Activated naive CD4-positive, alpha-beta T cell treated with anti-CD3 and anti-CD28 coated beads, Interleukin-2, amount 50 U/mL, for 24 hours (primary cell): ENCODE data around the gene EMILIN2.

Source experiments
- H3K27ac Mint-ChIP-seq: one replicate; pipeline ENCODE4 v1.8.0; 2021; ENCODE audit warnings: mild to moderate bottlenecking, mixed read lengths
- H3K27me3 Mint-ChIP-seq: one replicate; pipeline ENCODE4 v1.8.0; 2021; ENCODE audit warnings: mixed read lengths
- H3K36me3 Mint-ChIP-seq: one replicate; pipeline ENCODE4 v1.8.0; 2021; ENCODE audit warnings: mixed read lengths
- H3K4me1 Mint-ChIP-seq: one replicate; pipeline ENCODE4 v1.8.0; 2021; ENCODE audit warnings: mixed read lengths
- H3K4me3 Mint-ChIP-seq: one replicate; pipeline ENCODE4 v1.8.0; 2021; ENCODE audit warnings: mild to moderate bottlenecking, mixed read lengths
- H3K9me3 Mint-ChIP-seq: one replicate; pipeline ENCODE4 v1.8.0; 2021; ENCODE audit warnings: mixed read lengths

Gene EMILIN2

GRCh38 chr18:2959341-2959740, 112.5 kb downstream of the EMILIN2 start:
- Mint-ChIP-seq H3K4me1 (peaks cover 90% of the 10 kb centered on the region), H3K36me3 (peaks cover 15% of the 10 kb centered on the region), H3K9me3 (peaks cover 4% of the 10 kb centered on the region), H3K4me3 (peak overlapping the region; percentile 81), H3K27ac (peak overlapping the region; percentile 98), H3K27me3 (no peaks in the 10 kb centered on the region)

- Mint-ChIP-seq H3K27ac (peak overlapping the region; percentile 98), H3K27me3 (no peaks in the 10 kb centered on the region), H3K4me3 (peak overlapping the region; percentile 81), H3K36me3 (peaks cover 13% of the 10 kb centered on the region), H3K9me3 (peaks cover 4% of the 10 kb centered on the region), H3K4me1 (peaks cover 89% of the 10 kb centered on the region)
Measured at GRCh38 chr18:2960983-2961696, 114.3 kb downstream of the EMILIN2 start.

- Mint-ChIP-seq H3K36me3 (peaks cover 13% of the 10 kb centered on the region), H3K4me3 (peak overlapping the region; percentile 81), H3K4me1 (peaks cover 89% of the 10 kb centered on the region), H3K27ac (peak overlapping the region; percentile 98), H3K27me3 (no peaks in the 10 kb centered on the region), H3K9me3 (peaks cover 4% of the 10 kb centered on the region)
Measured at GRCh38 chr18:2961821-2962220, 115.0 kb downstream of the EMILIN2 start.

GRCh38 chr18:2963048-2963447, 116.2 kb downstream of the EMILIN2 start:
- peaks cover 10% of the 10 kb centered on the region for H3K36me3 Mint-ChIP-seq
- peak overlapping the region; percentile 98 for H3K27ac Mint-ChIP-seq
- H3K9me3 Mint-ChIP-seq = peaks cover 4% of the 10 kb centered on the region
- H3K4me3 Mint-ChIP-seq = peak overlapping the region; percentile 84
- H3K27me3 Mint-ChIP-seq = no peaks in the 10 kb centered on the region
- H3K4me1 Mint-ChIP-seq = peaks cover 89% of the 10 kb centered on the region

- Mint-ChIP-seq H3K9me3 (peaks cover 4% of the 10 kb centered on the region), H3K27me3 (no peaks in the 10 kb centered on the region), H3K36me3 (peaks cover 10% of the 10 kb centered on the region), H3K4me1 (peaks cover 90% of the 10 kb centered on the region), H3K27ac (peak overlapping the region; percentile 98), H3K4me3 (peak overlapping the region; percentile 81)
Measured at GRCh38 chr18:2964361-2965010, 117.7 kb downstream of the EMILIN2 start.
